K562 (cell line): Measurements from ENCODE around the gene IMPDH2. TPM values are rescaled to one million over a fixed set of nuclear protein-coding genes. Genes with fewer than 3 reads are reported as not detected.

ENCODE experiments used
- ATF1 ChIP-seq, 2 experiments: fragments of 450-650 bp in 1 of 2; IDR thresholded peaks; 2 replicates each; pipeline ENCODE4 v1.6.1; 2016; ENCODE audit warnings: missing compliant biosample characterization in 1 of 2, missing genetic modification characterization in 1 of 2
- CBX3 ChIP-seq, 2 experiments: IDR thresholded peaks; 1 replicate in 1 of 2; 2 replicates in 1 of 2; pipeline ENCODE4 v1.6.1; 2012; ENCODE audit warnings: inconsistent platforms in 2 of 2, low read length in 2 of 2, borderline replicate concordance in 1 of 2, control low read depth in 1 of 2
- CHD7 ChIP-seq: fragments of 200-600 bp; sonication (generic); IDR thresholded peaks from one replicate; pipeline ENCODE4 v1.6.1; 2012; ENCODE audit warnings: mild to moderate bottlenecking, low read depth, low read length, inconsistent platforms
- ID3 ChIP-seq, 2 experiments: fragments of 250-450 bp in 1 of 2; fragments of 450-650 bp in 1 of 2; sonication (Bioruptor Pico) in 1 of 2; IDR thresholded peaks; 2 replicates each; pipeline versions ENCODE4 v1.6.1 to v1.8.0; 2016 to 2021; ENCODE audit warnings: mild to moderate bottlenecking in 2 of 2, moderate library complexity in 2 of 2, missing compliant biosample characterization in 1 of 2, missing genetic modification characterization in 1 of 2
- KDM2B ChIP-seq: fragments of 250-450 bp; sonication (Bioruptor Pico); IDR thresholded peaks from 2 replicates; pipeline ENCODE4 v1.8.0; 2021; ENCODE audit warnings: mild to moderate bottlenecking, moderate library complexity
- SMAD3 ChIP-seq: fragments of 450-650 bp; formaldehyde crosslinking; conservative IDR thresholded peaks from 2 replicates; pipeline ENCODE4 v1.4.0; 2020; ENCODE audit warnings: mild to moderate bottlenecking
- THRAP3 ChIP-seq: fragments of 450-650 bp; IDR thresholded peaks from 2 replicates; pipeline ENCODE4 v1.6.1; 2016; ENCODE audit warnings: mild to moderate bottlenecking, inconsistent platforms, borderline replicate concordance
- ZMIZ1 ChIP-seq, 2 experiments: fragments of 150-350 bp in 1 of 2; IDR thresholded peaks; 2 replicates each; pipeline ENCODE4 v1.6.1; 2012 to 2016; ENCODE audit warnings: low read depth in 2 of 2, low read length in 2 of 2, mild to moderate bottlenecking in 1 of 2, moderate library complexity in 1 of 2
- ZNF512 ChIP-seq: IDR thresholded peaks from 2 replicates; pipeline ENCODE4 v1.6.1; 2016; ENCODE audit warnings: missing genetic modification characterization, missing compliant biosample characterization
- polyA plus RNA-seq, 8 experiments: library from polyadenylated mRNA; depleted of rRNA in 4 of 8; stranded (reverse) in 5 of 8; unstranded in 3 of 8; fragments of >200 nt; fragmentation: Nextera tagmentation in 2 of 8; fragmentation: Illumina TruSeq in 1 of 8; extraction: Ambion mirVana in 2 of 8; extraction: Trizol in 1 of 8; gene quantifications; 2 replicates each; pipeline versions ENCODE4 v1.2.1 to v1.2.3, GENCODE V29; 2011 to 2014; ENCODE audit warnings: inconsistent platforms in 1 of 8, missing spikeins in 1 of 8
- total RNA-seq, 7 experiments: library from RNA; depleted of rRNA in 6 of 7; stranded (reverse); fragments of >200 nt in 6 of 7; fragmentation: Illumina TruSeq in 2 of 7; extraction: Trizol in 2 of 7; gene quantifications; 2 replicates each; pipeline versions ENCODE4 v1.2.1 to v1.2.3, GENCODE V29; 2011 to 2021; ENCODE audit warnings: low replicate concordance in 1 of 7

Gene IMPDH2
- total and polyA plus RNA-seq, 9 of the 15 experiments (the other 6 are each of a cell fraction or from before 2014, with no cell fraction given) = 318 to 507 (median 366) TPM

- TF ChIP-seq CHD7 (no peak), ID3 (CRISPR knock-in tag; IDR thresholded peaks at IDR 0.05) (no peak), ID3 (tag; IDR thresholded peaks at IDR 0.05) (no peak), THRAP3 (no peak), ATF1 (CRISPR knock-in tag; IDR thresholded peaks at IDR 0.05) (peak; percentile 70), ATF1 (tag; IDR thresholded peaks at IDR 0.05) (no peak), ZNF512 (tag) (no peak), CBX3 (IDR thresholded peaks at IDR 0.05; ENCODE audit: borderline replicate concordance in 1 of 2, low read length in 2 of 2) (no peak), SMAD3 (0 out of 2 replicates have a peak, but pooled peaks have one; percentile 20), ZMIZ1 (IDR thresholded peaks at IDR 0.05; ENCODE audit: low read depth in 2 of 2, low read length in 2 of 2) (peak in 1 of 2 experiments; percentile 31; a peak in 1 of 4 replicates), KDM2B (CRISPR knock-in tag) (no peak)
These were observed 7.9 kb downstream of the IMPDH2 start (continued) for GRCh38 chr3:49021213-49021812.
